GM12801 (cell line): Measurements from ENCODE around the gene CSPG4.

ENCODE experiments used
- CTCF ChIP-seq: IDR thresholded peaks from one replicate; pipeline ENCODE4 v1.5.1; 2011; ENCODE audit warnings: control low read depth; ENCODE audit not compliant: insufficient read length; ENCODE audit errors: extremely low read depth

CSPG4 gene

GRCh38 chr15:75625542-75626347 lies 86.9 kb downstream of the CSPG4 start, which contains the start of gene SNUPN:
TSS of gene SNUPN (minus strand) at chr15:75625725. CDS start at chr15:75621051, 4,674 bp downstream.
- TF ChIP-seq CTCF = no peak
